Tibial nerve (tissue), 4 donors: ENCODE results near the gene DMKN. TPM values are rescaled to one million over a fixed set of nuclear protein-coding genes. Genes with fewer than 3 reads are reported as not detected.
A peak's percentile ranks its signal among the peaks of the same experiment; 100 is the strongest.
"Not testable (repeated sequence)": the region's sequence is repeated elsewhere in the genome, so short reads cannot be mapped to it uniquely, and the experiment has no call there.

ENCODE experiments used
- DNase-seq, 2 donors: peaks; one replicate each; pipeline ENCODE4 v3.0.0-alpha.2; 2019; ENCODE audit warnings: low spot score in 2 of 2
- H3K27ac ChIP-seq, 4 donors: fragments of 200-600 bp; sonication (generic) in 3 of 4; one replicate each; pipeline ENCODE4 v1.5.1; 2017 to 2019; ENCODE audit warnings: mild to moderate bottlenecking in 1 of 4
- H3K27me3 ChIP-seq, 2 donors: fragments of 200-600 bp; sonication (generic) in 1 of 2; one replicate each; pipeline versions ENCODE4 v1.5.1 to v1.6.0; 2017 to 2019
- H3K36me3 ChIP-seq, 3 donors: fragments of 200-600 bp; sonication (generic); one replicate each; pipeline ENCODE4 v1.5.1; 2018 to 2019
- H3K4me1 ChIP-seq, 4 donors: fragments of 200-600 bp; sonication (generic) in 3 of 4; one replicate each; pipeline ENCODE4 v1.5.1; 2017 to 2019
- H3K4me3 ChIP-seq, 4 donors: fragments of 200-600 bp; sonication (generic) in 3 of 4; one replicate each; pipeline ENCODE4 v1.5.1; 2017 to 2019; ENCODE audit warnings: mild to moderate bottlenecking in 1 of 4, moderate library complexity in 1 of 4
- H3K9me3 ChIP-seq, 4 donors: fragments of 200-600 bp; sonication (generic) in 3 of 4; one replicate each; pipeline ENCODE4 v1.5.1; 2017 to 2019
- EP300 ChIP-seq, 2 donors: sonication (generic); formaldehyde crosslinking; IDR thresholded peaks; one replicate each; pipeline ENCODE4 v1.6.1; 2017; ENCODE audit warnings: antibody characterized with exemption in 2 of 2, mild to moderate bottlenecking in 1 of 2
- POLR2A ChIP-seq, 2 donors: fragments of 450-650 bp; IDR thresholded peaks; one replicate each; pipeline ENCODE4 v1.6.1; 2017; ENCODE audit warnings: antibody characterized with exemption in 2 of 2, mild to moderate bottlenecking in 2 of 2, moderate library complexity in 2 of 2
- WGBS, 2 donors: methylation state at CpG; one replicate each; pipeline ENCODE4 v1.1.5; 2018; 5-methylcytosine and 5-hydroxymethylcytosine counted together
- total RNA-seq, 4 donors: library from RNA; depleted of rRNA; stranded (reverse); fragments of >200 nt; gene quantifications; one replicate each; pipeline ENCODE4 v1.1.0, GENCODE V29; 2016
- TF ChIP-seq, protein P1 (sequence below), 5 experiments: fragments of 200-600 bp in 3 of 5; fragments of 450-650 bp in 2 of 5; sonication (generic) in 3 of 5; IDR thresholded peaks; one replicate each; pipeline ENCODE4 v1.5.1; 2016 to 2019; ENCODE audit warnings: antibody characterized with exemption in 5 of 5, mild to moderate bottlenecking in 3 of 5, moderate library complexity in 2 of 5

The DMKN gene
- total RNA-seq, 4 donors from 2014 or later: 8.2 to 33.5 (median 26.5) TPM

DNA sequence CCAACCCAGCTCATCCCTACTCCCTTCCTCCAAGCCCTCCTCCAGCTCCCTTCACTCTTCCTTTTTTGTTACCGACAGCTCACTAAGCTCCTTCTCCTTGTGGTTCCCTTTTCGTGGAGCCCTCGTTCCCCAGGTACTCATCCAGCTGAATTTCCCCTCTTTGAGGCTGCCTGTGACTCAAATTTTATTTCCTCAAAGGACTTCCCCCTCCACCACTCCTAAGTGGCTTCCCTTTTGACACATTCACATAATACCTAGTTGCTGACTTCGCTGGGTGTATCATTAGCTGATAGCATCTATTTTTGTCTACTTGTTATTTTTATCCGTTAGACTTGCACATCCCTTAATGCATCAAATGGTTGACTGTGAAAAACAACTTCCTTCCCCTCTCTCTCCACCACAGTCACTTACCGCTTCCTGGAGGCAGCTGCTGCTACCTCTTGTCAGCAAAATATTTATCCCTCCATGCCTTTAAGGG, 50.9 kb downstream of the DMKN start:
- TF ChIP-seq POLR2A (IDR thresholded peaks at IDR 0.05) (no peak), EP300 (IDR thresholded peaks at IDR 0.05) (peak in 1 of 2 donors; percentile 66)
- Histone ChIP-seq H3K4me3 (no peak overlapping the region), H3K27me3 (no peaks in the 10 kb centered on the region), H3K4me1 (peaks cover 0 to 21% (median 17%) of the 10 kb centered on the region in 4 donors), H3K9me3 (no peaks in the 10 kb centered on the region), H3K27ac (no peak overlapping the region), H3K36me3 (no peaks in the 10 kb centered on the region)
- WGBS, 2 donors: 27 to 32% methylated on average over 6 of the region's 6 CpGs
- DNase-seq: no peak

DNA sequence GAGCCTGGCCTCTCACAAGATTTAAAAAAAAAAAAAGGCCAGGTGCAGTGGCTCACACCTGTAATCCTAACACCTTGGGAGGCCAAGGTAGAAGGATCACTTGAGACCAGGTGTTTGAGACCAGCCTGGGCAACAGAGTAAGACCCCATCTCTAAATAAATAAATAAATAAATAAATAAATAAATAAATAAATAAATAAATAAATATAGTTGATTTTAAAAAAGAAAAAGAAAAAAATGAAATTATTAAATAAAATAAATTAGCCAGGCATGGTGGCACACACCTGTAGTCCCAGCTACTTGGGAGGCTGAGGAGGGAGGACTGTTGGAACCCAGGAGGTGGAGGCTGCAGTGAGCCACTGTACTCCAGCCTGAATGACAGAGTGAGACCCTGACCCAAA, 51.7 kb downstream of the DMKN start:
- not testable (repeated sequence) for H3K36me3 ChIP-seq, DNase-seq, H3K4me3 ChIP-seq, H3K9me3 ChIP-seq, H3K27ac ChIP-seq, H3K27me3 ChIP-seq
- peaks cover 0 to 21% (median 17%) of the 10 kb centered on the region in 4 donors for H3K4me1 ChIP-seq

DNA sequence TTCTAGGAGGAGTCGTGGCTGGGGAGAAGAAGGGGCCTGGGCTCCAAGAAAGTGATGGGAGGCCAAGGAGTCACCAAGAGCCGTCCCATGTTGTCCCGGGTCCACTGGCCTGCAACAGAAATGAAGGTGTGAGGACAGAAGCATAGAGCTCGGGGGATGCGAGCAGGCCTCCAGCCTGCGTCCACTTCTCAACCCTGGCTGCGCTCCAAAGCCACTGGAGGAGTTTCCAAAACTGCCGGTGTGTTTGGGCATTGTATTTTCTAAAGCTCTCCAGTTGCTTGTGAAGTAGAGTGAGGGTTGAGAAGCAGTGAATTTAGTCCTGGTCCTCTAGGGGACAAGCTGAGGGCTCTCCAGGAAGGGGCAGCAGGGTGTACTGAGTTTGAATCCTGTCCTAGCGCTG, 52.4 kb downstream of the DMKN start:
- WGBS, 2 donors: 66 to 74% methylated on average over 9 of the region's 9 CpGs

DNA sequence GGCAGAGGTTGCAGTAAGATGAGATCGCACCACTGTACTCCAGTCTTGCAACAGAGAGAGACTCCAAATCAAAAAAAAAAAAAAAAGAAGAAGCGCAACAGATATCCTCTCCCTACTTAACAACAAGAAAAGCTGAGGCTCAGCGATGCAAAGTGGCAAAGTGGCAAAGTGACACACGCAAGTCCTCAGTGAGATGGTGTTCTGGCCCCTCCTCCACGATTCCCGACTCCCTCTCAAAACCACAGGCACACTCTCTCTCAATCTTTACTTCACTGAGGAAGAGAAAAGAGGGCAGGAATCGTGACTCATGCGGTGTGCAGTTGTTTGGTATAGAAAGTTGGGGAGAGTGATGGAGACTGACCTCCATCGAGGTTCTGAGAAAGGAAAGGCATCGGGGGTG, 52.8 kb downstream of the DMKN start:
- Histone ChIP-seq H3K4me3 (no peak overlapping the region), H3K36me3 (no peaks in the 10 kb centered on the region), H3K27ac (no peak overlapping the region), H3K27me3 (no peaks in the 10 kb centered on the region), H3K4me1 (peaks cover 0 to 21% (median 17%) of the 10 kb centered on the region in 4 donors), H3K9me3 (no peaks in the 10 kb centered on the region)
- TF ChIP-seq, protein P1, sequence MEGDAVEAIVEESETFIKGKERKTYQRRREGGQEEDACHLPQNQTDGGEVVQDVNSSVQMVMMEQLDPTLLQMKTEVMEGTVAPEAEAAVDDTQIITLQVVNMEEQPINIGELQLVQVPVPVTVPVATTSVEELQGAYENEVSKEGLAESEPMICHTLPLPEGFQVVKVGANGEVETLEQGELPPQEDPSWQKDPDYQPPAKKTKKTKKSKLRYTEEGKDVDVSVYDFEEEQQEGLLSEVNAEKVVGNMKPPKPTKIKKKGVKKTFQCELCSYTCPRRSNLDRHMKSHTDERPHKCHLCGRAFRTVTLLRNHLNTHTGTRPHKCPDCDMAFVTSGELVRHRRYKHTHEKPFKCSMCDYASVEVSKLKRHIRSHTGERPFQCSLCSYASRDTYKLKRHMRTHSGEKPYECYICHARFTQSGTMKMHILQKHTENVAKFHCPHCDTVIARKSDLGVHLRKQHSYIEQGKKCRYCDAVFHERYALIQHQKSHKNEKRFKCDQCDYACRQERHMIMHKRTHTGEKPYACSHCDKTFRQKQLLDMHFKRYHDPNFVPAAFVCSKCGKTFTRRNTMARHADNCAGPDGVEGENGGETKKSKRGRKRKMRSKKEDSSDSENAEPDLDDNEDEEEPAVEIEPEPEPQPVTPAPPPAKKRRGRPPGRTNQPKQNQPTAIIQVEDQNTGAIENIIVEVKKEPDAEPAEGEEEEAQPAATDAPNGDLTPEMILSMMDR (IDR thresholded peaks at IDR 0.05): no peak
- no peak for TF ChIP-seq POLR2A (IDR thresholded peaks at IDR 0.05)
- TF ChIP-seq EP300 (IDR thresholded peaks at IDR 0.05): no peak
- 71 to 85% methylated on average over 10 of the region's 10 CpGs for WGBS, 2 donors
- no peak for DNase-seq

More for the DNA sequence above, 52.4 kb downstream of the DMKN start:
- TF ChIP-seq POLR2A (IDR thresholded peaks at IDR 0.05): no peak
- TF ChIP-seq, protein P1 (IDR thresholded peaks at IDR 0.05): no peak
- TF ChIP-seq EP300 (IDR thresholded peaks at IDR 0.05): no peak
- H3K4me3 ChIP-seq: no peak overlapping the region
- no peak overlapping the region for H3K27ac ChIP-seq
- H3K36me3 ChIP-seq: no peaks in the 10 kb centered on the region
- H3K9me3 ChIP-seq: no peaks in the 10 kb centered on the region
- no peak for DNase-seq
- no peaks in the 10 kb centered on the region for H3K27me3 ChIP-seq
- peaks cover 0 to 21% (median 17%) of the 10 kb centered on the region in 4 donors for H3K4me1 ChIP-seq

DNA sequence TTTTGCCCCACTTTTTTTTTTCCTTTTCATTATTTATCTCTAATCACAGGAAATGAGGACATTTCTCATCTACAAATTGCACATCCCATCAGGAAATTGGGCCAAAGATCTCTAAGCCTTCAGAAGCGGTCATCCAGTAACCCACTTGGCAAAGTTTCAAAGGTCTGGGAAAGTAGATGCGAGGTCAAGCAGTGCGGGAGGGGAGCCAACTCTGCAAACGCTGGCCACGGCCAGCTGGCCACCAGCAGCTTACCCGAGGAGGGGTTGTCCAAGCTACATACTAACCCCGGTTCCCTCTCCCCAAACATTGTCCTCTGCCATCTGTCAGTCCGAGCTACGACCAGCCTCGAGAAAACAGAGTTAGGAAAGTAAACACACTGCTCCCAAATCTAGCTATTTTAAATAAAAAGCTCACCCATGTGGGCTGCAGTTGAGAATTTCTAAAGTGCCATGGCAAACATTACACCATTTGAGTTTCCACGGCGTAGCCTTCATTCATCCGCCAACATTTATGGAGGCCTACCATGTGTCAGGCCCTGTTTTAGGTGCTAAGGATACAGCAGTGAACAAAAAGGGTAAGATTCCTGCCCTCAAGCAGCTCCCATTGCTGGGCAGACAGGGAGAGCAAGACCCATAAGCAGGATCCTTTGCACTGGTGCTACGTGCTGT, 53.9 kb downstream of the DMKN start:
- H3K27ac ChIP-seq: peak overlapping the region in 1 of 4 donors; percentile 5
- no peaks in the 10 kb centered on the region for H3K36me3 ChIP-seq
- H3K9me3 ChIP-seq: no peaks in the 10 kb centered on the region
- TF ChIP-seq, protein P1 (IDR thresholded peaks at IDR 0.05): no peak
- TF ChIP-seq POLR2A (IDR thresholded peaks at IDR 0.05) (no peak), EP300 (IDR thresholded peaks at IDR 0.05) (peak in 1 of 2 donors; percentile 53)
- peaks cover 0 to 21% (median 17%) of the 10 kb centered on the region in 4 donors for H3K4me1 ChIP-seq
- no peak overlapping the region for H3K4me3 ChIP-seq
- 29 to 33% methylated on average over 14 of the region's 14 CpGs for WGBS, 2 donors
- H3K27me3 ChIP-seq: no peaks in the 10 kb centered on the region
- peak in 1 of 2 donors; percentile 27 for DNase-seq

DNA sequence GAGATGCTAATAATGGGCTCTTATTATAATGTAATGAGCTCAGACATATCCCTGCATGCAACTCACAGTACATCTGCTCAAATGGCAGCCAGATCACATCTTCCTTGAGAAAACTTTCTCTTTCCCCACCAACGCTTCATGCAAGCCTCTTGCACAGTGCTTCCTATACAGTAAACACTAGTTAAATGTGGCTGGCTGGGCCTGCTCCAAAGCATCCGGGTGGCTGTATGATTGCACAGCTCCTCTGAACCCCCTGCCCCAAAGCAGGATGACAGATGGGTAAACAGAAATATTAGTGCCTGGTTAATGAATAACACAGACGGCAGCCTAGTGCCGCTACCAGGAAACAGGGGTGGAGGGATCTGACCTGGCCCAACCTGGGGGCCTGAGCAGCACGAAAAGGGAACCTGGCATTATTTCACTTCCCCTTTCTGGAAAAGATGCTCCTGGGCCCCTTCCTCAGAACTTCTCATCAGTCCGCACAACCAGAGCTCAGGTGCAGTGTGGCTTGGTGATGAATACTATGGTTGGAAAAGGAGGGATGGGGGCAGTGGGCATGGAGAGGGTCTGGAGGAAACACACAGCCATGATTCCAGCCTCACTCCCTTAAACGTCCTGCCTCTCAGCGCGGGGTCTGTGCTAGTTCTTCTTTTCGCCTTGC, 54.6 kb downstream of the DMKN start:
- Histone ChIP-seq H3K4me1 (peaks cover 0 to 21% (median 17%) of the 10 kb centered on the region in 4 donors), H3K4me3 (no peak overlapping the region), H3K27me3 (no peaks in the 10 kb centered on the region), H3K27ac (peak overlapping the region in 1 of 4 donors; percentile 5), H3K36me3 (no peaks in the 10 kb centered on the region), H3K9me3 (no peaks in the 10 kb centered on the region)
- DNase-seq: no peak
- WGBS, 2 donors: 33 to 38% methylated on average over 10 of the region's 10 CpGs
- TF ChIP-seq, protein P1 (IDR thresholded peaks at IDR 0.05): no peak
- TF ChIP-seq POLR2A (IDR thresholded peaks at IDR 0.05) (no peak), EP300 (IDR thresholded peaks at IDR 0.05) (no peak)
